Stimulated activated CD4-positive, alpha-beta T cell treated with anti-CD3 and anti-CD28 coated beads, Interleukin-4, amount 100 ng/mL, for 48 hours (primary cell): ENCODE measurements around the gene NTS.

Experiments
- DNase-seq, 2 donors: peaks; one replicate each; pipeline ENCODE4 v3.0.0-alpha.2; 2020; ENCODE audit warnings: low read depth in 2 of 2

NTS gene

GRCh38 chr12:85923767-85924331 lies 49.8 kb downstream of the NTS start:
- DNase-seq, result no peak

- DNase-seq, result no peak
Measured at GRCh38 chr12:85927166-85927565, 53.1 kb downstream of the NTS start.
